ENCODE data around the gene FBXW7.

FBXW7 gene

DNA sequence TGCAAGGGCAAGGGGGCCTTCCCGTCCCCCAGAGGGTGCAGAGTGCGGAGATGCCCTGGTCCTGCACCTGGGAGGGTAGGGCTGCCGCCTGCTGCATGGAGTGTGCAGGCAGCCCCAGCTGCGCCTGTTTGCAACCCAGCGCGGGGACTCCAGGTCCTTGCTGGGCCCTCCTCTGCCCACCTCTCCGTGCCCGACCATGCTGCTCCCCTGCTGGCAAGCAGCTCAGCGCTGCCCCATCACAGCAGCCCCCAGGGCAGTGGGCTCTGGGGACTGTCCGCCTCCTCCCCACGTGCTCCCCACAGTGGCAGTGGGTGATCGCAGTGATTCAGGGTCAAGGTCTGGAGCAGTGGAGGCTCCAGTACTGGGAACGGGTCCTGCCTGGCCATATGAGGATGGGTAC is 5.0 kb upstream of the FBXW7 start:
- DNase-seq: no peak

DNA sequence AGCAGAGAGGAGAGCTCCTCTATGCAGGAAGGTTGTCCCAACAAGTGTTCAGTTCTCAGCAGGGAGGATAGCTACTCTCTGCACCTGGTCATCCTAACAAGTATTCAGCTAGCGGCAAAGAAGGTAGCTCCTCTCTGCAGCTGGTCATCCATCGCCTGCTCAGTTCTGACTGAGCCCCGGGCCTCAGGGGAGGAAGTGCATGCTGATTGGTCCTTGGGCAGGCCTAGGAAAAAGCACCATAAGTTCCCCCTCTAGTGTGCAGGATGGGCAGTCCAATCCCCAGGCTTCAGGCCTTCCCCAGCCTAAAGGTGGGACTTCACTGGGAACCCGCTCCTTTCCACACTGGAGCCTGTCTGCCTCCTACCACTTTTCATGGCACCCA is 4.4 kb upstream of the FBXW7 start:
- no peak for DNase-seq

DNA sequence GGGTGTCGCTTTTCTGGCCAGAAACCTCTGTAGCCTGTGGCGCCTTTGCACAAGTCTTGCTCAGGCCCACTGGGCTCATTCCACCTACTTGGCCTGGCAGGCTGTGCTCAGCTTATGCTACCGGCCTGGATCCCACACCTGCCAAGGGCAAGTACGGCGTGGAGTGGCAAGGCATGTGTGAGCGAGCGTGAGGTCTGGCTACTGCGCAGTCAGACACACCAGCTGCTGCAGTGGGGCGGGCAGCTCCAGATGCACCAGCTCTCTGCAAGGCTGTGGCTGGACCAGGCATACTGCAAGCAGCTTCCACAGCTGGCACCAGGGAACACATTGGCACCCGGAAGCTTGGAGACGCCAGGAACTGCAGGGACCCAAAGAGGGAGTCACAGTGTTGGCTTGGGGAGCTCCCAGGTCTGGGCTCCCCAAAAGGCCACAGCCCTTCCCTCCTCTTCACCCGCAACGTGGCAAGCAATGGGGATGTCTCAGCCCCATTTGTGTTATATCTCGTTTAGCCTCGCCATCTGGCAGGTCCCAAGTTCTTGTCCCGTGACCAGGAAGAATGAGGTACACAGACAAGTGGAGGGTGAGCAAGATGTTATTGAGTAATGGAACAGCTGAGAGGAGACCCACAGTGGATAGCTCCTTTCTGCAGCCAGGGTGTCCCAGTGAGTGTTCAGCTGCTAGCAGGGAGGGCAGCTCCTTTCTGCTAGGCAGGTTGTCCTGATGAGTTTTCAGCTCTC is 3.8 kb upstream of the FBXW7 start:
- no peak for DNase-seq

DNA sequence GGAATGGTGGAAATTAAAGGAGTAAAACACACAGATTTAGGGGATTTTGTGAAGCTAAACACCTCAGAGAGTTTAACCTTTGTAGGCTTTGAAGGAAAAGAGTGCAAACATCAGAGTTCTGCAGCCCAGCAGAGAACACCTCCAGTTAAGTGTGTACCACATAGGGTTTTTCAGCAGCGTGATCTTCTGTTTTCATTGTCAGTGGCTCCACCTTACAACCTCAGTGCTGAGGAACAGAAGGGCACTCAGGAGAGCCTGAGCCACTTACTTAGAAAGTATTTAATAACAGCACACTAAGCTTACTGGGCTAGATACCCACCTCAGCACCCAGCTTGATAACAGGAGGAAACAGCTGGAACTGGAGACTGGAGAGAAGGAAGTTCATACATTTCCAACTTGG is 2.0 kb upstream of the FBXW7 start:
- DNase-seq: no peak

DNA sequence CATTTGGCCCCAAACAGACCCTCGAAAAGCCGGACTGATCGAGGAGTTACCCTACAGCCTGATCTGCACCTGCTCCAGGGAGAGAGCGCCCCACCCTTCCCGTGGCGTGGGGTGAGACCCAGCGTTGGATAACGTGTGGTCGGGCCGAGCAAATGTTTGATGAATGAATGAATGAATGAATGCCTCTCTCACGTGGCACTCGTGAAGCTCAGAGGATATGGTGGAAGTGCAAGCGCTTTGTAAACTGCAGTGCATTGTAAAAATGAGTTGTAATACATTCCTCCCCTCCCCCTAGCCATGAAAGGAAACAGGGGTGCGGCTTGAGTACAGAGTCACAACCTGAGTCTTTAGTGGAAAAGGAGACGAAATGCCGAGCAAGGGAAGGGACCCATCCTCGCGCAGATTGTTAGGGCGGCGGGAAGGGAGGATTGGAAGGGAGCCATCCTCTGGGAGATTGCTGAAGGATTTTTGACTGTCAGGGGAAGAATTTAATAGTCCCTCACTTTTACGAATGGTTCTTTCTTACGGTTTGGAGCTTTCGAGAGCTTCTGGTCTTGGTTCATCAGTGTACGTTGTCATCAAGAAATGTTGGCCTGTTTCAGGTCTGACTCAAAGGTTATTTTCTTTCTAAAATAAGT is 772 bp upstream of the FBXW7 start:
- DNase-seq: no peak

DNA sequence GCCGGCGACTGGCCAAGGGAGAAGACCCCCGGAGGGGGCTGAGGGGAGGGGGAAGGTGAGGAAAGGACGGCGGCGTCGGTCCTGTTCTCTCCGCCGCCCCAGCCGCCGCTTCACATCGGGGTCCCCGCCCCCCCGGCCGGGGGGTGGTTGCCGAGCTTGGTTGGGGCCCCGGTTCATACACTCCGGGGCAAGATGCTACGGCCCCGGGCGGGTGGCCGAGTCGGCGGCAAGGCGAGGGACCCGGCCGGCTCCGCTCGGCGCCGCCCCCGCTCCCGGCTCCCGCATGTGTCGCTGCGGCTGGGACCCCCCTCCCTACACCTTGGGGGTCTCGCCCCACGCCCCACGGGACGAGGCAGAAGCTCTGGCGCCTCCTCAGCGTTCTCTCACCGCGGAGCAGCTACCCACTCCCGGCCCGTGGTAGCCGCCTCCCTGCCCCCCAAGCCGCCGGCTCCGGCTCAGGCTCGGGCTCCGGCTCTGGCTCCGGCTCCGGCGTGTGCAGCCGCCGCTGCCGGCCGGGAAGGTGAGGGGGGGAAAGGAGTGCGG is 461 bp downstream of the FBXW7 start:
- no peak for DNase-seq

DNA sequence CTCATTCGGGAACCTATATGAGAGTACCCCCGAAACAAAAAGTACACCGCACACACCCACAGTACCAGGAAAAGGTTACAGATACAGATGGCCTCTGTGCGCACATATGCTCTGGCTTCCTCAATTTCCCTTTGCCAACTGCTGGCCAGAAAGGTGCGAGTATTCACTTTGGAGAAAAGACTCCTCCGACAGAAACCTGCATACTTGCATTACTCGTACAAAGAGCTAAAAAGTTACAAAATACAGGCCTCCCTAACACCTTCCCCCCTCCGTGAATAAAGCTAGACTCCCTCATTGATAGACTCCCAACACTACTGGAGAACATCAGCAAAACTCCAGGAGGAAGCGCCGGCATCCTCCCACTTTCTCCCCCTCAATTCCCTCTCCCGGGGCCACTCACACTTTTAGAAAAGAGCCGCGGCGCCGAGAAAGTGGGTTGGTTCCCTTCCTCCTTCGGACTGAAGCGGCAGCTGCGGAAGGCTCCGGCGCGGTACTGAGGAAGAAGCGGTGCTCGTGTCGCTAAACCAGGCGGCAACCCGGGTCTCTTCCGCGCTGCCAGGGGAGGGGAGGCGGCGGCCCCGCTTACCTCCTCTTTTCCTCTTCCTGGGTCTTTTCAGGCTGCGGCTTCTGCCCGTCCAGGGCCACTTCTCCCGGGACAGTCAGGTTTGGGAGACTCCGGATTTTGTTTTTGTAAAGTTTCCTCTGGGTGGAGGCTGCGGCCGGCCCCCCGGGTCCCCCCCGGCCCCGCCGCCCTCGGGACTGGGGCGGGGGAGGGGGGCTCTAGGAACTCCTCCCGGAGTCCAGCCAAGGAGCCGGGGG is 1.1 kb downstream of the FBXW7 start:
- DNase-seq: no peak

DNA sequence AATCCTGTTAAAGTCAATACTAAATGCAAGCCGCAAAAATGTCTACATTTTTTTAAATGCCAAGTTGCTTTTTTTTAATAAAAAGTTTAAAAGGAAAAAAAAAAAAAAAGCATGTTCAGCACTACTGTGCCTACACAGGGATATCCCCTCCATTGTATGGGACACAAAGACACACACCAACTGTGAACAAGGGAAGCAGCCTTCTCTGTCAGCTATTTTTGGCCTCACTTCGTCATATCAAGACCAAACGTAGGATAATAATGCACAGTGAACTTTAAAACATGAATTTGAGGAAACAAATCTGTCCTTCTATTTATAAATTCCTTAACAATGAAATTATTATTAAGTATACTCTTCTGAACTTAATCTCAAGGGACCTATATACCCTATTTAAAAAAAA is 4.4 kb downstream of the FBXW7 start:
- DNase-seq: no peak

DNA sequence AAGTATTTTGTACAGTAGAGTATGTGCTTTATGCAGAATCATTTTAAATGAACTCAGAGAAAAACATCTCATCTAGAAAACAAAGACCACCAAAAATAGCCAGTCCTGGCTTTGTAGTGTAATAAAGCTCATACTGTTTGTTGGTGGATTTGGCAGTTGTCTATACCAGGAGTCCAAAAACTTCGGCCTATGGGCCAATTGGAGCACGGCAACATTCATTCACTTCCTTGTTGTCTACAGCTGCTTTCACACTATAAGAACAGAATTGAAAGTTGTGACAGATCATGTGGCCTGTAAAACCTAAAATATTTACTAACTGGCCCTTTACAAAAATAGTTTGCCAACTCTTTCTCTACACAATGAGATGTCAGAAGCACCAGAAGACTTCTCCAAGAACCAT is 5.3 kb downstream of the FBXW7 start:
- no peak for DNase-seq

DNA sequence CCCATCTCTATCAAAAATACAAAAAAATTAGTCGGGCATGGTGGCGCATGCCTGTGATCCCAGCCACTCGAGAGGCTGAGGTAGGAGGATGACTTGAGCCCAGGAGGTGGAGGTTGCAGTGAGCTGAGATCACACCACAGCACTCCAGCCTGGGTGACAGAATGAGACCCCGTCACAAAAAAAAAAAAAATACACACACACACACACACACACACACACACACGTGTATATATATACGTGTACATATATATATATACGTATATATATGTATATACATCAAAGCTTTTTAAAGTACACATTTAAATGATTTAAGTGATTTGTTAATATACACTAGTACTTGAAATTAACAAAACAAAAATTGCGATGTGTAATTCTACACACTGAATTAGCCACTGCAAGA is 6.0 kb downstream of the FBXW7 start:
- no peak for DNase-seq

DNA sequence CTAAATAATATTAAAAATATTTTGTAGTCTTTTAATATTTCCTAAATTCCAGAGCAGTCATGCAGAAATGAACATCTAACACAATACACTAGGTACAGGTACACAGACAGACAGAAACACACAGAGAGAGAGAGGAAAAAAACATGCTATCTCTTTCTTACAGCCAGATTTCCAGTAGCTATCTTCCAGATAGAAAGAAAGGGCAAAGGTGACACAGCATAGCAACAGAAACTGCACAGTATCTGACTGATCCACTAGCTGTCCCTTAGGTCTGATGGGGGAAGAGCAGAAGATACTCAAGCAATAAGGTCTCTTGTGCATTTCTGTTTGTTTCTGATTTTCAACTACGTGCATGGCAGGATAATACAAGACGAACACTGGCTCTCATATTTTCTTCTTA is 7.8 kb downstream of the FBXW7 start:
- DNase-seq: no peak

DNA sequence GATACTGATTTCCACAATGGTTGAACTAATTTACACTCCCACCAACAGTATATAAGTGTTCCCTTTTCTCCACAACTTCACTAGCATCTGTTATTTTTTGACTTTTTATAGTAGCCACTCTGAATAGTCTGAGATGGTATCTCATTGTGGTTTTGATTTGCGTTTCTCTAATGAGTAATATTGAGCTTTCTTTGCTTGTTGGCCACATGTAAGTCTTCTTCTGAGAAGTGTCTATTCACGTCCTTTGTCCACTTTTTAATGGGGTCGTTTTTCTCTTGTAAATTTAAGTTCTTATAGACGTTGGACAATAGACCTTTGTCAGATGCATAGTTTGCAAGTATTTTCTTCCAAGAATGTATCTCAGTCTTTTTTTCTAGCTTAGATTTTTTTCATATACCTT is 10.0 kb downstream of the FBXW7 start:
- DNase-seq: no peak

DNA sequence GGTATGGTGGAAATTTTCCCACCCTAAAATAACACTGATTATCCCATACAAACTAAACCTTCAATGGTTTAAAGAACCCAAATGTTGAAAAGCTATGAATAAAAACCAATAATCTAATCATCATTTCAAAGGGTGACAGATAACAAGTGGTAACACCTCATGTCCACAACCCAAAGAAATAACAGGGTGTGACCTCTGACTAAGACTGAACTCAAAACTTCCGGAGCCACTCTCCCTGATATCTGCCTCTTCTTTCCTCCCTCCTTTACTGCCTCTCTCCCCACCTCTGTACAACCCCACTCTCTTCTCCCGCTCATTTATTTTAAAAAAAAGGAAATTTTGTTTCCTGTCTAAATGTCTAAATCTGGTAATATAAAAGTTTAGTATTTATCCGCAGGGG is 11.5 kb downstream of the FBXW7 start:
- DNase-seq: no peak

DNA sequence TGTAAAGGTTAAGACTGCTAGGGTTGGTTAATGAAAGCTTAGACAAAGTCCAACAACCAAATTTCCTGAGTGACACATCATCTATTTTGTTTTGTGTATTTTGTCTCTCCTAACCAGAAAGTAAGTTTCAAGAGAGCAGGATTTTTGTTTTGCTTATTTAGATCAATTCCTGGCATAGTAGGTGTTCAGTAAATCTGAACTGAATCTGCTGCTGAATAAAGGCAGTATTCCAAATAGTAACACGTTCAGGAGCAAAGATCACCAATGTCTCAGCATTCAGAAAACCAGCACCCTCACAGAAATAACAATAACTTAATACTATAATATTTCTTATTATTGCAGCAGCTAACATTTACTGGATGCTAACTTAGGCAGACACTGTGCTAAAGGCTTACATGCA is 12.2 kb downstream of the FBXW7 start:
- DNase-seq: no peak

DNA sequence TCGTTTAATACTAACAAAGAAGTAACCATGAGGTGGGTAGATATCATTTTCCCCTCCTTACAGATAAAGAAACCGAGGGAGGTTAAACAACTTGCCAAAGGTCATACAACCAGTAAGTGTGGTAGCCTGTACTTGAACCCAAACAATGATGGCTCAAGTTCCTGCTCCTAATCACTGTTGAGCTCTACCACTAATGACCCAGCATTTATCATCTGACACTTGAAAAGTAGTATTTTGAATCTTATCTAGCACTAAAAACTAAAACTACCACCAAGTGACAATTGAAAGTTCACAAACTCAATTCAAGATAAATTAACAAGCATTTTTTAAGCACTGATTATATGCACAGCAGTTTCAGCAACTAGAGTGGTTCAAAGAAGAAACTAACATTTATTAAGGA is 13.1 kb downstream of the FBXW7 start:
- DNase-seq: no peak

DNA sequence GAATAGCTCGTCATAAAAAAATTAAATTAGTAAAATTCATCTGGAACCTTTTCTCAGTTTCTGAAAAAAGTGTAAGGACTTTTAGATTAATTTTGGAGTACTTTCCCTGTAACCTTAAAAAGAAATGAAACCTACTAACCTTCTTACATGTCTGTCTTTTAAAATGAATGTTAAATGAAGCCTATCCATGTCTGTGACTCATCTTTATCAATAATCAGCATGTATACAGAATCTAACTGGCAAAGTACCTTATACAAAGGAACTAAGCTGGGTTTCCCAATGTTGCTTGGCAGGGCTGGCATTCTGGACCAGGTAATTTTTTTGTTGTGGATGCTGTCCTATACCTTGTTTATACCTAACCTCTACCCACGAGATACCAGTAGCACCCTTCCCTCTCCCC is 13.6 kb downstream of the FBXW7 start:
- DNase-seq: no peak

DNA sequence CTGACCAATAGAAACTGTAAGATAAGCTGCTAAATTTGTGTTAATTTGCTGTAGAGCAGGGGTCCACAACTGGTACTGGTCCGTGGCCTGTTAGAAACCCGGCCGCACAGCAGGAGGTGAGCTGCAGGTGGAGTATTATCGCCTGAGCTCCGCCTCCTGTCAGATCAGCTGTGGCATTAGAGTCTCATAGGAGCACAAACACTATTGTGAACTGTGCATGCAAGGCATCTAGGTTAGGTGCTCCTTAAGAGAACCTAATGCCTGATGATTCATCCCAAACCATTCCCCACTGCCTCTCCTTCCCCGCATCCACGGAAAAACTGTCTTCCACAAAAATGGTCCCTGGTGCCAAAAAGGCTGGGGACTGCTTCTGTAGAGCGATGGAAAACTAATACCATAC is 19.7 kb downstream of the FBXW7 start:
- no peak for DNase-seq

DNA sequence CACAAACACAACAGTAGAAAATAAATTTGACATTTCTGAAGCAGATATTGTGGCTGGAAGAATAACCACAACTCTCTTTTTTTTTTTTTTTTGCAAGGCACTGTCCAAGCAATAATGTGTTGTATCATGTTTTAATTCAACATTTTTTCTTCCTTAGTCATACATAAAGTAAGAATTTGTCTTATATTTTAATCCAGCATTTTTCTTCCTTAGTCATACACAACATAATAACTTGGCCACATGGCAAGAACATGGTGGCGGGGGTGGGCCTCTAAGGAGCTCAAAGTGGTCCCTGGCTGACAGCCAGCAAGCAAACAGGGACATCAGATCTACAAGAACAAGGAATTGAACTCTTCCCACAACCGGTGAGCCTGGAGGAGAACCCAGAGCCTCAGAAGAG is 20.2 kb downstream of the FBXW7 start:
- DNase-seq: no peak

DNA sequence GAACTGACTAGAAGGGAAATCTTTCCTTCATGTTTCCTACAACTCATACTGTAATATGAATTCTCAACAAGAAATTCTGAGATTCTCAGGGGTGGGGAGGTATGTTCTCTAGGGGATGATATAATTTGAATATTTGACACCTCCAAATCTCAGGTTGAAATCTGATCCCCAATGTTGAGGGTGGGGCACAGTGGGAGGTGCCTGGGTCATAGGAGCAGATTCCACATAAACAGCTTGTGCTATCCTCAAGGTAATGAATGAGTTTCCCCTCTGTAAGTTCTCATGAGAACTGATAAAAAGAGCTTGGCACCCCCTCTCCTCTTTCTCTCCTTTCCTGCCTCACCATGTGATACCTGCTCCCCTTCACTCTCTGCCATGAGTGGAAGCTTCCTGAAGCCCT is 21.5 kb downstream of the FBXW7 start:
- DNase-seq: no peak

DNA sequence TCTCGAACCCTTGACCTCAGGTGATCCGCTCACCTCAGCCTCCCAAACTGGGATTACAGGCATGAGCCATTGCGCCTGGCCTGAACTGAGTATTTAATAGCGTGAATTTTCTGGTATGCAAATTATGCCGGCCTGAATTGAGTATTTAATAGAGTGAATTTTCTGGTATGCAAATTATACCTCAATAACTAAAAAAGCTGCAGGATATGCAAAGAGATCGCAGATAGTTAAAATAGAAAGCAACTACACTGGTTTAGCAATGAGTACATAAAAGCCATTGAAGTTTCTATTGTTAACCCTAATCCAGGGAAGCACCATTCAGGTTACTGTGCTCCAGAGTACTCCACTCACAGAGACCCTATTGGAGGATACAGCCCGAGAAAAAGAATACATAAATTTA is 22.8 kb downstream of the FBXW7 start:
- peak; percentile 69 for DNase-seq

DNA sequence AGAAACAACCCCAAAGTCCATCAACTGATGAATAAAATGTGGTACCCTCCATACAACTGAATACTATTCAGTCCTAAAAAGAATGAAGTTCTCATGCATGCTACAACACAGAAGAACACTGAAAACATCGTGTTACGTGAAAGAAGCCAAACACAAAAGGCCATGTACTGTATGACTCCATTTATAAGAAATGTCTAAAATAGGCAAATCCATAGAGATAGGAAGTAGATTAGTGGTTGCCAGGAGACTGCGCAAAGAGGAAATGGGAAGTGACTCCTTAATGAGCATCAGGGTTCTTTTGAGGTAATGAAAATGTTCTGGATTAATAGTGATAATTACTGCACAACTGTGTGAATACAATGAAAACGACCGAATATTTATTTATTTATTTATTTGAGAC is 23.4 kb downstream of the FBXW7 start:
- DNase-seq: no peak

DNA sequence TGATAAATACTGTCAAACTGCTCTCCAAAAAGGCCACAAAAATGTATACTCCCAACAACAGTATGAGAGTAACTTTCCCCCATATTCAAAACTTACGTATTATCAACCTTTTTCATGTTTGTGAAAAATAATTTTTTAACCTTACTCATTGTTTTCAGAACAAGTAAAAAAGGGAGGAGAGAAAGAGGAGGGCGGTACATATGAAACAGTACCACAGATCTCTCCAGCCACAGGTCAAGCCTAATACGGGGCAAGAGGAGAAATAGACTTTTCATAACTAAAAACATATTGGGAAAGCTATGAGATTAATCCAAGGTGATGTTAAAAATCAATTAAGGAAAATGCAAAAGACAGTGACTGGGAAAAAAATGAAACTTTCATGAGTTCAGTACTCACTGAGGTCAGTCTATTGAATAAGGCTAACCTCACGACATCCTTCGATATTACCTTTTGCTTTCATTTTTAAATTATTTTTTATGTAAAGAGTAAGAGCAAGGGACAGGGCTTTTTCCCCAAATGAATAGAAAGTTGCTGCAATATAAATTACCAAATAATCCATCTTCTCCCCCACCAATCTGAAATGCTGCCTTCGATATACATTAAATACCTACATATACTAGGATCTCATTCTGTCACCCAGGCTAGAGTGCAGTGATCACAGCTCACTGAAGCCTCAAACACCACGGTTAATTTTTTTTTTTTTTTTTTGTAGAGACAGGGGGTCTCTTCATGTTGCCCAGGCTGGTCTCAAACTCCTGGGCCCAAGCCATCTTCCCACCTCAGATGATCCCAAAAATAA is 25.3 kb downstream of the FBXW7 start:
- DNase-seq: no peak

DNA sequence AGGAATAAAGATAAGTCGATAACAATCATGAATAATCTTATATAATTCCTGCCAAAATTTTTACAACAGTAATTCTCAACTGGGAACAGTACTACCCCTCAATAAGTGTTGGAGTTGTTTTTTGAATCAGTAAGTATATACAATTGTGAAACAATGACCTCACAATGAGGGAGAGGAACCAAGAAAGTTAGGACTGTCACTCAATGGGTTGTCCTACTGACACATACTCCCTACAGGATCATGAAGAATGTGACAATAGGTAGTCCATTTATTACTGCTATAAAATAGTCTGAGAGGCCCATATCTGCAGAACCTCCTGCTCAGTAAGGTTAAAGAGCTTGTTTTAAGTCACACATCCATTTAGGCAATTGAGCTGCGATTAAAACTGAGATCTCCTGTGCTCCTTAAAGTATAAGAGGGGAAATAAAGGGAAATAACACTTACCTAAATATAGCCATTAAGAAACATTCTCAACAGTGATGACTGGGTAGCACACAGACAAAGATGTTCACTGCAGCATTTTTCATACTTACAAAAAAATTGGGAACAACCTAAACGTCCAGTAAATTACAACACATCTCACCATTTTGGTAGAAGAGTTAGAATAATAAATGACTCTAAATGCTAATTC is 26.2 kb downstream of the FBXW7 start:
- DNase-seq: no peak
